Panc1 (cell line): ENCODE results near the gene BBS5. TPM values are rescaled to one million over a fixed set of nuclear protein-coding genes. Genes with fewer than 3 reads are reported as not detected.

ENCODE experiments used
- ATAC-seq: fragments of 200-7000 bp; cut with Tn5 transposase; 2 replicates; pipeline ENCODE4 v1.9.1; 2020; ENCODE audit warnings: mild to moderate bottlenecking, moderate library complexity
- BruUV-seq: library from RNA; stranded (reverse); fragments of 400-500 nt; replicated peaks from 2 replicates; lab custom pipeline; 2021; lab: Mats Ljungman, UMichigan
- CTCF ChIA-PET: fragments of 300-600 bp; sonication (Branson Sonifier 250); formaldehyde crosslinking; loops from one replicate; lab custom pipeline; 2022; ENCODE audit warnings: antibody characterized with exemption; lab: Charles Lee
- POLR2A ChIA-PET: fragments of 300-600 bp; sonication (Branson Sonifier 250); formaldehyde crosslinking; loops from one replicate; lab custom pipeline; 2022; ENCODE audit warnings: antibody characterized with exemption; lab: Charles Lee
- DNase-seq: peaks from one replicate; pipeline ENCODE4 v3.0.0-alpha.2; 2010; ENCODE audit warnings: low read depth, low spot score
- H3K27ac ChIP-seq: 2 replicates; pipeline ENCODE4 v1.5.1; 2011; ENCODE audit warnings: mild to moderate bottlenecking, low read length, inconsistent platforms
- H3K27me3 ChIP-seq: fragments of 200-500 bp; sonication (Bioruptor generic); 2 replicates; pipeline ENCODE4 v1.6.0; 2014; ENCODE audit warnings: low read length, inconsistent platforms; ENCODE audit not compliant: control insufficient read depth, insufficient read depth
- H3K36me3 ChIP-seq: fragments of 200-500 bp; sonication (Bioruptor generic); 2 replicates; pipeline ENCODE4 v1.5.1; 2014; ENCODE audit warnings: inconsistent platforms, mild to moderate bottlenecking, low read length, moderate library complexity; ENCODE audit not compliant: control insufficient read depth, insufficient read depth
- H3K4me1 ChIP-seq: 2 replicates; pipeline ENCODE4 v1.5.1; 2011; ENCODE audit warnings: inconsistent platforms, mild to moderate bottlenecking, low read length, moderate library complexity; ENCODE audit not compliant: control insufficient read depth, insufficient read depth
- H3K4me3 ChIP-seq, 2 experiments: 2 replicates each; pipeline ENCODE4 v1.5.1; 2011 to 2012; ENCODE audit warnings: low read depth in 2 of 2, low read length in 2 of 2, mild to moderate bottlenecking in 2 of 2, inconsistent platforms in 1 of 2, moderate library complexity in 1 of 2
- H3K9me3 ChIP-seq: fragments of 200-500 bp; sonication (Bioruptor generic); 2 replicates; pipeline ENCODE4 v1.5.1; 2014; ENCODE audit warnings: low read depth, mild to moderate bottlenecking, inconsistent platforms, low read length, moderate library complexity; ENCODE audit not compliant: control insufficient read depth, insufficient read depth
- CTCF ChIP-seq: fragments of 450-650 bp; IDR thresholded peaks from 2 replicates; pipeline ENCODE4 v1.5.1; 2017; ENCODE audit warnings: mild to moderate bottlenecking
- POLR2AphosphoS5 ChIP-seq: IDR thresholded peaks from 2 replicates; pipeline ENCODE4 v1.6.1; 2012; ENCODE audit warnings: mild to moderate bottlenecking, low read depth, low read length, moderate library complexity
- REST ChIP-seq, 2 experiments: IDR thresholded peaks; 2 replicates each; pipeline ENCODE4 v1.6.1; 2011 to 2012; ENCODE audit warnings: low read depth in 2 of 2, control low read depth in 1 of 2, low read length in 1 of 2, mild to moderate bottlenecking in 1 of 2, moderate library complexity in 1 of 2; ENCODE audit not compliant: insufficient read depth in 1 of 2
- SIN3A ChIP-seq: IDR thresholded peaks from 2 replicates; pipeline ENCODE4 v1.6.1; 2012; ENCODE audit warnings: low read depth, mild to moderate bottlenecking, low read length, moderate library complexity, borderline replicate concordance; ENCODE audit not compliant: insufficient read depth
- TCF7L2 ChIP-seq: IDR thresholded peaks from 2 replicates; pipeline ENCODE4 v1.6.1; 2011; ENCODE audit warnings: mild to moderate bottlenecking, low read depth, low read length, inconsistent platforms
- in situ Hi-C: cut with HindIII; loops from 2 replicates; pipeline ENCODE4 v1.10.0; 2016; ENCODE audit warnings: low sequenced_read_pairs, low pct_unique_long_range_greater_than_20kb
- intact Hi-C: fragments of 100-400 bp; cut with micrococcal nuclease; formaldehyde crosslinking; loops from one replicate; pipeline ENCODE4 v1.10.0; 2022; ENCODE audit not compliant: unreplicated experiment
- total RNA-seq: library from RNA; stranded (reverse); gene quantifications from one replicate; pipeline ENCODE4 v1.2.1, GENCODE V29; 2021; ENCODE audit not compliant: unreplicated experiment

BBS5 gene
- total RNA-seq, 1 experiment from 2014 or later = 7.5 TPM

DNA sequence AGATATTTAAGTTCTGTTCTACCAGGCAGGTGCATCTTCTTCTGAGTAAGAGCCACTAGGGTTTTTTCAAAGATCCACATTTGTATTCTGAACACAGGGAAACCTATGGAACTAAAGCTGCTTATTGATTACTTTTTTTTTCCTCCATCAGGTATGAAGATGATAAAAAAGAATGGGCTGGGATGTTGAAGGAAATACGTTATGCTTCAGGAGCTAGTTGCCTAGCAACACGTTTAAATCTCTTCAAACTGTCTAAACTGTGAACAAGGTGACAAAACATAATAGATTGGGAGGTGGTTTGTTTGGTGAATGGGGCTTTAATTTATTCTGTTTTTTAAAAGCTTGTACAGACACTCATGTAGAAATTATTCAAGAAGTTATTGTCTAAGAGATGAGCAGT is 46.1 kb downstream of the BBS5 start:
- in situ Hi-C loops (no loop called here), intact Hi-C loops (no loop called here)
- ATAC-seq = no peak
- no peak overlapping the region for H3K4me3 ChIP-seq
- H3K36me3 ChIP-seq = no peaks in the 10 kb centered on the region
- DNase-seq = no peak
- no peaks in the 10 kb centered on the region for H3K4me1 ChIP-seq
- BruUV-seq = no TSS peak
- POLR2A ChIA-PET = interaction anchor here (0.6 kb wide), 1 partner anchor 22 kb away, joined by 8 read pairs; no protein-coding TSS in a partner anchor
- no peaks in the 10 kb centered on the region for H3K27me3 ChIP-seq
- CTCF ChIA-PET = no interaction called here
- no peaks in the 10 kb centered on the region for H3K9me3 ChIP-seq
- TF ChIP-seq CTCF (no peak), REST (IDR thresholded peaks at IDR 0.05; ENCODE audit: insufficient read depth in 1 of 2, low read depth in 2 of 2, low read length in 1 of 2) (no peak), SIN3A (no peak), TCF7L2 (no peak), POLR2AphosphoS5 (no peak)
- H3K27ac ChIP-seq = no peak overlapping the region

DNA sequence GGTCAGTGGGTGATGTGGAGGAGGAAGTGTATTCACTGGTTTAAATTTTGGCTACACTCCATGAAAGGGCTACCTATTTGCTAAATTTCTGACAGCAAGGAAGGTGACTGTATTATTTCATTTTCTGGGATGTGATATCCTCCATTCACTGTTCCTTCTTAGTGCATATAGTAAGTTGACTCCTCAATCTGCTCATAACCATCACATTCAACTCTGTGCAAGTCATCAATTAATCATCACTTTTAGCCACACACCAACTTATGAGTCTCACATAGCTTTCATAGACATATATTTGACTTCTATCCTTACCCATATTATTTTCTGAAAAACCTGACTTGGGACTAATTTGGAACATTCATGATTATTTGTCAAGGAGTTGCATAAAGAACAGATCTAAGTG is 47.2 kb downstream of the BBS5 start:
- in situ Hi-C loops = no loop called here
- TF ChIP-seq CTCF (no peak), SIN3A (no peak), TCF7L2 (no peak), REST (IDR thresholded peaks at IDR 0.05; ENCODE audit: insufficient read depth in 1 of 2, low read depth in 2 of 2, low read length in 1 of 2) (no peak), POLR2AphosphoS5 (no peak)
- CTCF ChIA-PET = no interaction called here

More for the DNA sequence above, 47.2 kb downstream of the BBS5 start:
- intact Hi-C loops = no loop called here
- H3K36me3 ChIP-seq = no peaks in the 10 kb centered on the region
- no peak overlapping the region for H3K4me3 ChIP-seq
- BruUV-seq = no TSS peak
- DNase-seq (no peak), ATAC-seq (no peak)
- POLR2A ChIA-PET = no interaction called here
- H3K4me1 ChIP-seq = no peaks in the 10 kb centered on the region
- H3K9me3 ChIP-seq = no peaks in the 10 kb centered on the region
- no peak overlapping the region for H3K27ac ChIP-seq
- H3K27me3 ChIP-seq = no peaks in the 10 kb centered on the region
